Upper lobe of left lung (tissue), 6 donors: Measurements from ENCODE around the gene TMEM238L. TPM values are rescaled to one million over a fixed set of nuclear protein-coding genes. Genes with fewer than 3 reads are reported as not detected.

Source experiments
- ATAC-seq, 2 donors: fragments of 200-7000 bp; cut with Tn5 transposase; one replicate each; pipeline ENCODE4 v1.9.1; 2022; ENCODE audit warnings: mild to moderate bottlenecking in 2 of 2, moderate library complexity in 2 of 2; ENCODE audit not compliant: low FRiP score in 2 of 2
- DNase-seq, 2 donors: peaks; one replicate each; pipeline ENCODE4 v3.0.0-alpha.2; 2019 to 2020
- H3K27ac ChIP-seq, 4 donors: fragments of 200-600 bp; sonication (generic); one replicate each; pipeline ENCODE4 v1.5.1; 2016 to 2019
- H3K27me3 ChIP-seq, 4 donors: fragments of 200-600 bp; sonication (generic); one replicate each; pipeline ENCODE4 v1.5.1; 2017 to 2019
- H3K36me3 ChIP-seq, 4 donors: fragments of 200-600 bp; sonication (generic); one replicate each; pipeline ENCODE4 v1.5.1; 2016 to 2019
- H3K4me1 ChIP-seq, 4 donors: fragments of 200-600 bp; sonication (generic); one replicate each; pipeline ENCODE4 v1.5.1; 2018 to 2019
- H3K4me3 ChIP-seq, 4 donors: fragments of 200-600 bp; sonication (generic); one replicate each; pipeline ENCODE4 v1.5.1; 2017 to 2019; ENCODE audit warnings: mild to moderate bottlenecking in 2 of 4, moderate library complexity in 1 of 4
- H3K9me3 ChIP-seq, 4 donors: fragments of 200-600 bp; sonication (generic); one replicate each; pipeline ENCODE4 v1.5.1; 2018 to 2019
- EP300 ChIP-seq, 4 donors: sonication (generic); formaldehyde crosslinking; IDR thresholded peaks; one replicate each; pipeline ENCODE4 v1.5.1; 2017; ENCODE audit warnings: antibody characterized with exemption in 4 of 4, control low read depth in 2 of 4
- POLR2A ChIP-seq, 4 donors: fragments of 450-650 bp; IDR thresholded peaks; one replicate each; pipeline ENCODE4 v1.5.1; 2016 to 2017; ENCODE audit warnings: antibody characterized with exemption in 4 of 4, mild to moderate bottlenecking in 2 of 4
- POLR2AphosphoS5 ChIP-seq, 2 donors: sonication (generic); formaldehyde crosslinking; IDR thresholded peaks; one replicate each; pipeline ENCODE4 v1.5.1; 2017; ENCODE audit warnings: antibody characterized with exemption in 2 of 2
- WGBS, 2 donors: methylation state at CpG; one replicate each; pipeline ENCODE4 v1.1.5; 2017 to 2018; 5-methylcytosine and 5-hydroxymethylcytosine counted together
- total RNA-seq, 6 donors: library from RNA; depleted of rRNA in 4 of 6; stranded (reverse); fragments of >200 nt in 4 of 6; gene quantifications; one replicate each; pipeline versions ENCODE4 v1.1.0 to v1.2.1, GENCODE V29; 2016 to 2021
- TF ChIP-seq, protein P1 (sequence below), 6 experiments: fragments of 450-650 bp in 4 of 6; fragments of 200-600 bp in 2 of 6; sonication (generic) in 2 of 6; IDR thresholded peaks; one replicate each; pipeline ENCODE4 v1.5.1; 2016 to 2019; ENCODE audit warnings: antibody characterized with exemption in 6 of 6
- donor health status: DM: no; HTN: no; CAD: no; lungs with moderate emphysema.
- donor health status: DM: no; HTN: yes; CAD: no; lungs with severe emphysema.

The TMEM238L gene
- total RNA-seq, 6 donors from 2014 or later, result not detected

DNA sequence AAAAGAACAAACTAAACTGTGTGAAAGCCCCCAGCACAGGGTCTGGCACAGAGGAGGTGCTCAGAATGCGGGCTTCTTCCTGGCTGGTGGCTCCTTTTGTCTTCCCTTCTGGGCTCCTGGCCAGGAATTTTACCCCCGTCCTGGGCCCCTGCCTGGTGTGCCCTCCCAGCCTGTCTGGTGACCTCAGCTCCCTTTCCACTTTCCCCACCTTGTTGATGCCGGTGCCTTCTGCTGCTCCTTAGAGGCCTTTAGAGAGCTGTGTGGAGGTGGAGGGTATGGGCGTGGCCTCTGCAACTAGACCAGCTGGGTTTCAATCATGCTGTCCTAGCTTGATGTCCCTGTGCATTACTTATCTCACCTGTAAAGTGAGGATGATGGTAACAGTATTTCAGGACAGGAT lies 17.2 kb upstream of the TMEM238L start:
- Histone ChIP-seq H3K36me3 (no peaks in the 10 kb centered on the region), H3K27me3 (no peaks in the 10 kb centered on the region), H3K27ac (no peak overlapping the region), H3K4me3 (no peak overlapping the region), H3K4me1 (no peaks in the 10 kb centered on the region), H3K9me3 (no peaks in the 10 kb centered on the region)
- 35 to 53% methylated on average over 4 of the region's 4 CpGs for WGBS, 2 donors
- DNase-seq, result no peak
- TF ChIP-seq POLR2AphosphoS5 (IDR thresholded peaks at IDR 0.05) (no peak), POLR2A (IDR thresholded peaks at IDR 0.05) (no peak), EP300 (IDR thresholded peaks at IDR 0.05) (no peak)
- TF ChIP-seq, protein P1, sequence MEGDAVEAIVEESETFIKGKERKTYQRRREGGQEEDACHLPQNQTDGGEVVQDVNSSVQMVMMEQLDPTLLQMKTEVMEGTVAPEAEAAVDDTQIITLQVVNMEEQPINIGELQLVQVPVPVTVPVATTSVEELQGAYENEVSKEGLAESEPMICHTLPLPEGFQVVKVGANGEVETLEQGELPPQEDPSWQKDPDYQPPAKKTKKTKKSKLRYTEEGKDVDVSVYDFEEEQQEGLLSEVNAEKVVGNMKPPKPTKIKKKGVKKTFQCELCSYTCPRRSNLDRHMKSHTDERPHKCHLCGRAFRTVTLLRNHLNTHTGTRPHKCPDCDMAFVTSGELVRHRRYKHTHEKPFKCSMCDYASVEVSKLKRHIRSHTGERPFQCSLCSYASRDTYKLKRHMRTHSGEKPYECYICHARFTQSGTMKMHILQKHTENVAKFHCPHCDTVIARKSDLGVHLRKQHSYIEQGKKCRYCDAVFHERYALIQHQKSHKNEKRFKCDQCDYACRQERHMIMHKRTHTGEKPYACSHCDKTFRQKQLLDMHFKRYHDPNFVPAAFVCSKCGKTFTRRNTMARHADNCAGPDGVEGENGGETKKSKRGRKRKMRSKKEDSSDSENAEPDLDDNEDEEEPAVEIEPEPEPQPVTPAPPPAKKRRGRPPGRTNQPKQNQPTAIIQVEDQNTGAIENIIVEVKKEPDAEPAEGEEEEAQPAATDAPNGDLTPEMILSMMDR (IDR thresholded peaks at IDR 0.05), result no peak
- no peak for ATAC-seq

DNA sequence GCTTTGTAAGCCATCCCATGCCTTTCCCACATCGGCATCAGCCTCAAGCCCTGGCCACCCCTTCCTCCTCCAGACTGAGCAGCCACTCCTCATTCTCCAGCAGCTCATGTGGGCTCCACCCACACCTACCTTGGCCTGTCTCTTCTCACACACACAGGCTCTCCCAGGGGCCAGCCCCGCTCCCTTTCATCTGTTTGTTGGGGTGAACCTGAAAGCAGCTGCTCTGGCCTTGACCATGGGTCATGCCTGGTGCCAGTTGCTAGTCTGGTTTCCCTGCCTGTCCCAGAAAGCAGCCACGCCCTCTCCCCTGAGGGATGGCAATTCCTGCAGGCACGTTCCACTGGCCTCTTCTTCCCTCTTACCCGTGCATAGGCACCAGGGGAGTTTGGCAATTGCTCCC lies 11.4 kb upstream of the TMEM238L start:
- H3K27me3 ChIP-seq, result no peaks in the 10 kb centered on the region
- H3K27ac ChIP-seq, result no peak overlapping the region
- DNase-seq (no peak), ATAC-seq (no peak)
- no peaks in the 10 kb centered on the region for H3K9me3 ChIP-seq
- H3K4me3 ChIP-seq, result no peak overlapping the region
- no peaks in the 10 kb centered on the region for H3K36me3 ChIP-seq
- no peak for TF ChIP-seq EP300 (IDR thresholded peaks at IDR 0.05)
- no peak for TF ChIP-seq POLR2A (IDR thresholded peaks at IDR 0.05)
- no peak for TF ChIP-seq POLR2AphosphoS5 (IDR thresholded peaks at IDR 0.05)
- TF ChIP-seq, protein P1 (IDR thresholded peaks at IDR 0.05), result no peak
- WGBS, 2 donors, result 80 to 81% methylated on average over 5 of the region's 5 CpGs
- no peaks in the 10 kb centered on the region for H3K4me1 ChIP-seq

GRCh38 chr17:10814075-10814474 lies 10.2 kb upstream of the TMEM238L start:
- Histone ChIP-seq H3K27ac (no peak overlapping the region), H3K4me1 (no peaks in the 10 kb centered on the region), H3K9me3 (no peaks in the 10 kb centered on the region), H3K27me3 (no peaks in the 10 kb centered on the region), H3K4me3 (no peak overlapping the region), H3K36me3 (no peaks in the 10 kb centered on the region)
- TF ChIP-seq POLR2AphosphoS5 (IDR thresholded peaks at IDR 0.05) (no peak), EP300 (IDR thresholded peaks at IDR 0.05) (no peak), POLR2A (IDR thresholded peaks at IDR 0.05) (no peak)
- TF ChIP-seq, protein P1 (IDR thresholded peaks at IDR 0.05), result no peak
- DNase-seq (no peak), ATAC-seq (no peak)
- WGBS, 2 donors, result 39 to 55% methylated on average over 1 of the region's 1 CpG

- ATAC-seq (no peak), DNase-seq (no peak)
- H3K4me1 ChIP-seq, result no peaks in the 10 kb centered on the region
- no peaks in the 10 kb centered on the region for H3K27me3 ChIP-seq
- WGBS, 2 donors, result 35 to 61% methylated on average over 4 to 5 of the region's 5 CpGs
- H3K4me3 ChIP-seq, result no peak overlapping the region
- no peaks in the 10 kb centered on the region for H3K9me3 ChIP-seq
- no peak for TF ChIP-seq POLR2A (IDR thresholded peaks at IDR 0.05)
- no peak for TF ChIP-seq EP300 (IDR thresholded peaks at IDR 0.05)
- TF ChIP-seq POLR2AphosphoS5 (IDR thresholded peaks at IDR 0.05), result no peak
- TF ChIP-seq, protein P1 (IDR thresholded peaks at IDR 0.05), result no peak
- no peaks in the 10 kb centered on the region for H3K36me3 ChIP-seq
- H3K27ac ChIP-seq, result no peak overlapping the region
Measured at GRCh38 chr17:10812674-10813073, 8.8 kb upstream of the TMEM238L start.

DNA sequence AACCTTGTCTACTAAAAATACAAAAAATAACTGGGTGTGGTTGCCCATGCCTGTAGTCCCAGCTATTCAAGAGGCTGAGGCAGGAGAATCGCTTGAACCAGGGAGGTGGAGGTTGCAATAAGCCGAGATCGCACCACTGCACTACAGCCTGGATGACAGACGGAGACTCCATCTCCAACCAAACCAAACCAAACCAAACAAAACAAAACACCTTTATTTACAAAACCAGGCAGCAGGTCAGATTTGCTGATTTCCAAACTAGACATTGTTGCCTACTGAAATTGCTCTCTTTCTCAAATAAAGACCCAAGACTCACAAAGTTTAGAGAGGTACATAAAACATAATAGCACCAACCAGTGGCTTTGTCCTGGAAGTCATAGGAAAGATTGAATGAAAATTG lies 5.7 kb upstream of the TMEM238L start:
- Histone ChIP-seq H3K27me3 (no peaks in the 10 kb centered on the region), H3K36me3 (no peaks in the 10 kb centered on the region), H3K27ac (no peak overlapping the region), H3K4me1 (no peaks in the 10 kb centered on the region), H3K9me3 (no peaks in the 10 kb centered on the region), H3K4me3 (no peak overlapping the region)
- TF ChIP-seq EP300 (IDR thresholded peaks at IDR 0.05) (no peak), POLR2A (IDR thresholded peaks at IDR 0.05) (no peak), POLR2AphosphoS5 (IDR thresholded peaks at IDR 0.05) (no peak)
- TF ChIP-seq, protein P1 (IDR thresholded peaks at IDR 0.05), result no peak
- ATAC-seq, result no peak
- 95 to 99% methylated on average over 4 of the region's 4 CpGs for WGBS, 2 donors
- no peak for DNase-seq
